Sciatic nerve (tissue), 2 donors: ENCODE measurements around the gene MYL1. TPM values are rescaled to one million over a fixed set of nuclear protein-coding genes. Genes with fewer than 3 reads are reported as not detected.
A peak's percentile ranks its signal among the peaks of the same experiment; 100 is the strongest.

Experiments
- ATAC-seq: fragments of 200-7000 bp; cut with Tn5 transposase; one replicate; pipeline ENCODE4 v1.9.1; 2020; ENCODE audit warnings: mild to moderate bottlenecking, moderate library complexity
- DNase-seq: peaks from one replicate; pipeline ENCODE4 v3.0.0-alpha.2; 2020; ENCODE audit warnings: low spot score
- intact Hi-C: fragments of 100-400 bp; cut with DNase I; formaldehyde crosslinking; loops from one replicate; pipeline ENCODE4 v1.14.2; 2022
- total RNA-seq: library from RNA; stranded (reverse); fragmentation: NEBNext Ultra II Directional; extraction: Animal tissue kit (Norgen Biotek cat#: 25700); gene quantifications from one replicate; pipeline ENCODE4 v1.2.1, GENCODE V29; 2021
- donor health status: DM: no; HTN: no; CAD: no.
- donor health status: DM: no; HTN: no; CAD: no.

MYL1 gene
- not detected for total RNA-seq

GRCh38 chr2:210315015-210315788, at the start of gene MYL1:
TSS of gene MYL1 (minus strand) at chr2:210315174. CDS start at chr2:210315042, 132 bp downstream.
- ATAC-seq (no peak), DNase-seq (no peak)
- intact Hi-C loops, result no loop called here

GRCh38 chr2:210363876-210364275, 48.9 kb upstream of the MYL1 start:
- peak; percentile 15 for ATAC-seq
- intact Hi-C loops, result no loop called here

GRCh38 chr2:210363261-210363660, 48.3 kb upstream of the MYL1 start:
- no peak for ATAC-seq
- DNase-seq, result no peak
- intact Hi-C loops, result no loop called here

More at GRCh38 chr2:210363876-210364275, 48.9 kb upstream of the MYL1 start:
- no peak for DNase-seq

GRCh38 chr2:210360412-210360811, 45.4 kb upstream of the MYL1 start:
- DNase-seq, result no peak
- intact Hi-C loops, result no loop called here

GRCh38 chr2:210356944-210357343, 42.0 kb upstream of the MYL1 start:
- no peak for DNase-seq

More at GRCh38 chr2:210360412-210360811, 45.4 kb upstream of the MYL1 start:
- no peak for ATAC-seq

GRCh38 chr2:210337159-210337558, 22.2 kb upstream of the MYL1 start:
- intact Hi-C loops, result no loop called here
- DNase-seq (no peak), ATAC-seq (no peak)

More at GRCh38 chr2:210356944-210357343, 42.0 kb upstream of the MYL1 start:
- no peak for ATAC-seq
- intact Hi-C loops, result no loop called here

GRCh38 chr2:210324906-210325305, 9.9 kb upstream of the MYL1 start:
- ATAC-seq (no peak), DNase-seq (no peak)
- intact Hi-C loops, result no loop called here

GRCh38 chr2:210324458-210324857, 9.5 kb upstream of the MYL1 start:
- DNase-seq (no peak), ATAC-seq (no peak)
- intact Hi-C loops, result no loop called here

- no peak for DNase-seq
- intact Hi-C loops, result no loop called here
- ATAC-seq, result no peak
Measured at GRCh38 chr2:210323003-210323402, 8.0 kb upstream of the MYL1 start.

- intact Hi-C loops, result no loop called here
- ATAC-seq, result no peak
- DNase-seq, result no peak
Measured at GRCh38 chr2:210318891-210319290, 3.9 kb upstream of the MYL1 start.

GRCh38 chr2:210318486-210318885, 3.5 kb upstream of the MYL1 start:
- intact Hi-C loops, result no loop called here
- no peak for ATAC-seq

GRCh38 chr2:210310550-210310949, 4.4 kb downstream of the MYL1 start:
- DNase-seq (no peak), ATAC-seq (no peak)
- intact Hi-C loops, result no loop called here

More at GRCh38 chr2:210318486-210318885, 3.5 kb upstream of the MYL1 start:
- no peak for DNase-seq

GRCh38 chr2:210309548-210310233, 5.3 kb downstream of the MYL1 start:
- intact Hi-C loops, result no loop called here
- DNase-seq (no peak), ATAC-seq (no peak)

- no peak for DNase-seq
- no peak for ATAC-seq
- intact Hi-C loops, result no loop called here
Measured at GRCh38 chr2:210303498-210303897, 11.5 kb downstream of the MYL1 start.

GRCh38 chr2:210302326-210302725, 12.6 kb downstream of the MYL1 start:
- ATAC-seq (no peak), DNase-seq (no peak)
- intact Hi-C loops, result no loop called here

- ATAC-seq, result no peak
- intact Hi-C loops, result no loop called here
- DNase-seq, result no peak
Measured at GRCh38 chr2:210299866-210300373, 15.1 kb downstream of the MYL1 start.

- DNase-seq (no peak), ATAC-seq (no peak)
- intact Hi-C loops, result no loop called here
Measured at GRCh38 chr2:210288408-210288807, 26.6 kb downstream of the MYL1 start.

- intact Hi-C loops, result no loop called here
- ATAC-seq, result no peak
- DNase-seq, result no peak
Measured at GRCh38 chr2:210287301-210287700, 27.7 kb downstream of the MYL1 start.

- no peak for ATAC-seq
- intact Hi-C loops, result no loop called here
Measured at GRCh38 chr2:210286123-210286680, 28.8 kb downstream of the MYL1 start.

GRCh38 chr2:210277133-210277532, 37.8 kb downstream of the MYL1 start:
- intact Hi-C loops, result no loop called here
- ATAC-seq, result no peak
- DNase-seq, result no peak

More at GRCh38 chr2:210286123-210286680, 28.8 kb downstream of the MYL1 start:
- DNase-seq, result no peak
